Measurements from ENCODE around the gene EXOC6B.

EXOC6B gene

GRCh38 chr2:72271766-72272641, 553.8 kb downstream of the EXOC6B start:
- no peak for DNase-seq (ENCODE audit: low spot score)

GRCh38 chr2:72271276-72271614, 554.6 kb downstream of the EXOC6B start:
- DNase-seq (ENCODE audit: low spot score): no peak

GRCh38 chr2:72270556-72271275, 555.1 kb downstream of the EXOC6B start:
- DNase-seq (ENCODE audit: low spot score): no peak

GRCh38 chr2:72263776-72264060, 562.1 kb downstream of the EXOC6B start:
- DNase-seq (ENCODE audit: low spot score): no peak

GRCh38 chr2:72263043-72263775, 562.6 kb downstream of the EXOC6B start:
- no peak for DNase-seq (ENCODE audit: low spot score)

GRCh38 chr2:72261076-72261475, 564.8 kb downstream of the EXOC6B start:
- DNase-seq (ENCODE audit: low spot score): no peak

GRCh38 chr2:72255540-72255939, 570.3 kb downstream of the EXOC6B start:
- no peak for DNase-seq (ENCODE audit: low spot score)

- no peak for DNase-seq (ENCODE audit: low spot score)
Observed at GRCh38 chr2:72254831-72255451, 570.9 kb downstream of the EXOC6B start.

- DNase-seq (ENCODE audit: low spot score): no peak
Observed at GRCh38 chr2:72238311-72238710, 587.5 kb downstream of the EXOC6B start.

GRCh38 chr2:72237549-72237948, 588.3 kb downstream of the EXOC6B start:
- no peak for DNase-seq (ENCODE audit: low spot score)

GRCh38 chr2:72236445-72237067, 589.3 kb downstream of the EXOC6B start:
- no peak for DNase-seq (ENCODE audit: low spot score)

- DNase-seq (ENCODE audit: low spot score): no peak
Observed at GRCh38 chr2:72235497-72236415, 590.1 kb downstream of the EXOC6B start.

GRCh38 chr2:72233211-72233610, 592.6 kb downstream of the EXOC6B start:
- DNase-seq (ENCODE audit: low spot score): no peak

GRCh38 chr2:72222829-72223564, 602.8 kb downstream of the EXOC6B start:
- DNase-seq (ENCODE audit: low spot score): no peak

- no peak for DNase-seq (ENCODE audit: low spot score)
Observed at GRCh38 chr2:72220170-72220569, 605.7 kb downstream of the EXOC6B start.

GRCh38 chr2:72214429-72215143, 611.2 kb downstream of the EXOC6B start:
- DNase-seq (ENCODE audit: low spot score): no peak

- no peak for DNase-seq (ENCODE audit: low spot score)
Observed at GRCh38 chr2:72212486-72212855, 613.4 kb downstream of the EXOC6B start.

GRCh38 chr2:72211777-72212485, 613.9 kb downstream of the EXOC6B start:
- no peak for DNase-seq (ENCODE audit: low spot score)

GRCh38 chr2:72211350-72211749, 614.5 kb downstream of the EXOC6B start:
- no peak for DNase-seq (ENCODE audit: low spot score)
